ENCODE measurements around the gene TRAPPC2. TPM values are rescaled to one million over a fixed set of nuclear protein-coding genes. Genes with fewer than 3 reads are reported as not detected.

The TRAPPC2 gene
- total and polyA plus RNA-seq, 4 donors, result 3.1 to 12.3 (median 8.8) TPM

GRCh38 chrX:13697455-13697854, 37.0 kb downstream of the TRAPPC2 start:
- Histone ChIP-seq H3K27me3 (ENCODE audit: control insufficient read depth in 4 of 4, insufficient read depth in 4 of 4, low read length in 3 of 4) (no peaks in the 10 kb centered on the region), H3K9me3 (ENCODE audit: control insufficient read depth in 4 of 4, low read length in 3 of 4) (no peaks in the 10 kb centered on the region), H3K27ac (ENCODE audit: low read depth in 1 of 2, low read length in 2 of 2) (no peak overlapping the region), H3K36me3 (ENCODE audit: control insufficient read depth in 4 of 4, insufficient read depth in 3 of 4, low read depth in 1 of 4, low read length in 3 of 4) (no peaks in the 10 kb centered on the region), H3K4me3 (ENCODE audit: low read depth in 1 of 3, low read length in 3 of 3) (no peak overlapping the region), H3K9ac (ENCODE audit: low read depth in 1 of 2, low read length in 2 of 2) (no peak overlapping the region), H3K4me1 (ENCODE audit: control insufficient read depth in 4 of 4, insufficient read depth in 4 of 4, low read length in 3 of 4) (peaks cover 3 to 10% (median 6%) of the 10 kb centered on the region in 4 donors)
- TF ChIP-seq RAD21 (IDR thresholded peaks at IDR 0.05) (no peak), REST (IDR thresholded peaks at IDR 0.05) (no peak), FOXA2 (IDR thresholded peaks at IDR 0.05) (no peak), CTCF (IDR thresholded peaks at IDR 0.05; ENCODE audit: low read depth, low read length, missing input control) (no peak), HNF4A (conservative IDR thresholded peaks at IDR 0.05) (no peak), RXRA (IDR thresholded peaks at IDR 0.05) (no peak), GABPA (IDR thresholded peaks at IDR 0.05 in 1 of 2, conservative IDR thresholded peaks at IDR 0.05 in 1 of 2) (no peak), YY1 (IDR thresholded peaks at IDR 0.05) (no peak), JUND (IDR thresholded peaks at IDR 0.05) (no peak), NR2F2 (IDR thresholded peaks at IDR 0.05) (no peak), FOXA1 (IDR thresholded peaks at IDR 0.05) (no peak), ZBTB33 (IDR thresholded peaks at IDR 0.05) (no peak)
- TF ChIP-seq, protein P1, sequence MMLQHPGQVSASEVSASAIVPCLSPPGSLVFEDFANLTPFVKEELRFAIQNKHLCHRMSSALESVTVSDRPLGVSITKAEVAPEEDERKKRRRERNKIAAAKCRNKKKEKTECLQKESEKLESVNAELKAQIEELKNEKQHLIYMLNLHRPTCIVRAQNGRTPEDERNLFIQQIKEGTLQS (IDR thresholded peaks at IDR 0.05), result no peak
- TF ChIP-seq, protein P2, sequence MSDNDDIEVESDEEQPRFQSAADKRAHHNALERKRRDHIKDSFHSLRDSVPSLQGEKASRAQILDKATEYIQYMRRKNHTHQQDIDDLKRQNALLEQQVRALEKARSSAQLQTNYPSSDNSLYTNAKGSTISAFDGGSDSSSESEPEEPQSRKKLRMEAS (IDR thresholded peaks at IDR 0.05), result no peak
- 92% methylated on average over 2 of the region's 2 CpGs for WGBS
- no peak for DNase-seq (ENCODE audit: low spot score)

- no peak for TF ChIP-seq YY1 (IDR thresholded peaks at IDR 0.05)
- TF ChIP-seq RXRA (IDR thresholded peaks at IDR 0.05), result no peak
- no peak for TF ChIP-seq HNF4G (IDR thresholded peaks at IDR 0.05)
- no peak for TF ChIP-seq GABPA (IDR thresholded peaks at IDR 0.05 in 1 of 2, conservative IDR thresholded peaks at IDR 0.05 in 1 of 2)
- no peak for TF ChIP-seq RAD21 (IDR thresholded peaks at IDR 0.05)
- TF ChIP-seq EGR1 (IDR thresholded peaks at IDR 0.05; ENCODE audit: low read depth in 2 of 2), result no peak
- no peak for TF ChIP-seq FOXA2 (IDR thresholded peaks at IDR 0.05)
- TF ChIP-seq, protein P1 (IDR thresholded peaks at IDR 0.05), result no peak
- TF ChIP-seq JUND (IDR thresholded peaks at IDR 0.05), result no peak
- TF ChIP-seq TAF1 (conservative IDR thresholded peaks at IDR 0.05), result no peak
- H3K36me3 ChIP-seq (ENCODE audit: control insufficient read depth in 4 of 4, insufficient read depth in 3 of 4, low read depth in 1 of 4, low read length in 3 of 4), result no peaks in the 10 kb centered on the region
- 94% methylated on average over 4 of the region's 4 CpGs for WGBS
- H3K4me1 ChIP-seq (ENCODE audit: control insufficient read depth in 4 of 4, insufficient read depth in 4 of 4, low read length in 3 of 4), result peaks cover 5 to 13% (median 7%) of the 10 kb centered on the region in 4 donors
- no peaks in the 10 kb centered on the region for H3K9me3 ChIP-seq (ENCODE audit: control insufficient read depth in 4 of 4, low read length in 3 of 4)
- H3K27ac ChIP-seq (ENCODE audit: low read depth in 1 of 2, low read length in 2 of 2), result no peak overlapping the region
- H3K27me3 ChIP-seq (ENCODE audit: control insufficient read depth in 4 of 4, insufficient read depth in 4 of 4, low read length in 3 of 4), result no peaks in the 10 kb centered on the region
- no peak for DNase-seq (ENCODE audit: low spot score)
- no peak overlapping the region for H3K4me3 ChIP-seq (ENCODE audit: low read depth in 1 of 3, low read length in 3 of 3)
- H3K9ac ChIP-seq (ENCODE audit: low read depth in 1 of 2, low read length in 2 of 2), result no peak overlapping the region
Observed at GRCh38 chrX:13695601-13696115, 38.8 kb downstream of the TRAPPC2 start.
